IMR-90 (cell line): Measurements from ENCODE around the gene NTSR1. TPM values are rescaled to one million over a fixed set of nuclear protein-coding genes. Genes with fewer than 3 reads are reported as not detected.

Source experiments
- ATAC-seq: fragments of 200-7000 bp; cut with Tn5 transposase; 2 replicates; pipeline ENCODE4 v1.9.1; 2020; ENCODE audit warnings: low read depth, mild to moderate bottlenecking, moderate library complexity
- BruUV-seq: library from RNA; stranded (reverse); fragments of 400-500 nt; replicated peaks from 2 replicates; lab custom pipeline; 2021; lab: Mats Ljungman, UMichigan
- CTCF ChIA-PET: fragments of 300-600 bp; formaldehyde crosslinking; extraction: SDS; loops from one replicate; lab custom pipeline; 2021; ENCODE audit warnings: antibody characterized with exemption; lab: Yijun Ruan, JAX
- POLR2A ChIA-PET: fragments of 300-600 bp; sonication (Branson Sonifier 250); formaldehyde crosslinking; loops from one replicate; lab custom pipeline; 2022; ENCODE audit warnings: antibody characterized with exemption; ENCODE audit not compliant: unreplicated experiment; lab: Charles Lee
- DNase-seq: peaks from one replicate; pipeline ENCODE4 v3.0.0; 2013
- H2AFZ ChIP-seq: replicated peaks from 2 replicates; pipeline ENCODE3; 2013; ENCODE audit warnings: low read length, mild to moderate bottlenecking; ENCODE audit not compliant: poor library complexity
- H2AK5ac ChIP-seq: 2 replicates; pipeline ENCODE4 v1.6.1; 2013; ENCODE audit warnings: low read depth, low read length, inconsistent platforms
- H2AK9ac ChIP-seq: replicated peaks from 2 replicates; pipeline ENCODE3; 2013; ENCODE audit warnings: mild to moderate bottlenecking, low read depth, low read length, moderate library complexity; ENCODE audit not compliant: poor library complexity
- H2BK120ac ChIP-seq: 2 replicates; pipeline ENCODE4 v1.6.1; 2013; ENCODE audit warnings: low read depth, low read length, inconsistent platforms
- H2BK15ac ChIP-seq: 3 replicates; pipeline ENCODE4 v1.6.1; 2013; ENCODE audit warnings: low read depth, low read length, inconsistent platforms
- H2BK20ac ChIP-seq: 2 replicates; pipeline ENCODE4 v1.6.1; 2013; ENCODE audit warnings: low read depth, mild to moderate bottlenecking, inconsistent platforms, low read length, moderate library complexity
- H2BK5ac ChIP-seq: 2 replicates; pipeline ENCODE4 v1.6.1; 2013; ENCODE audit warnings: mild to moderate bottlenecking, low read depth, low read length, inconsistent platforms; ENCODE audit not compliant: poor library complexity, severe bottlenecking
- H3K14ac ChIP-seq: replicated peaks from 2 replicates; pipeline ENCODE4 v1.6.1; 2013; ENCODE audit warnings: low read depth, low read length, inconsistent platforms
- H3K18ac ChIP-seq: 2 replicates; pipeline ENCODE4 v1.6.1; 2013; ENCODE audit warnings: low read depth, low read length, control low read depth
- H3K23ac ChIP-seq: 2 replicates; pipeline ENCODE4 v1.6.1; 2013; ENCODE audit warnings: low read depth, low read length, inconsistent platforms
- H3K27ac ChIP-seq: 2 replicates; pipeline ENCODE4 v1.5.1; 2013; ENCODE audit warnings: mild to moderate bottlenecking, control low read depth, low read length; ENCODE audit not compliant: insufficient read depth
- H3K27me3 ChIP-seq: 2 replicates; pipeline ENCODE4 v1.6.1; 2013; ENCODE audit warnings: low read length; ENCODE audit not compliant: control insufficient read depth, insufficient read depth
- H3K36me3 ChIP-seq: 2 replicates; pipeline ENCODE4 v1.6.1; 2013; ENCODE audit warnings: low read length, mixed read lengths; ENCODE audit not compliant: control insufficient read depth, insufficient read depth
- H3K4ac ChIP-seq: 2 replicates; pipeline ENCODE4 v1.6.1; 2013; ENCODE audit warnings: low read depth, low read length, inconsistent platforms
- H3K4me1 ChIP-seq: 2 replicates; pipeline ENCODE4 v1.6.1; 2013; ENCODE audit warnings: low read length, mixed read lengths; ENCODE audit not compliant: control insufficient read depth, insufficient read depth
- H3K4me2 ChIP-seq: 2 replicates; pipeline ENCODE4 v1.6.1; 2013; ENCODE audit warnings: low read depth, mild to moderate bottlenecking, control low read depth, low read length, moderate library complexity
- H3K4me3 ChIP-seq: 2 replicates; pipeline ENCODE4 v1.5.1; 2013; ENCODE audit warnings: low read depth, mild to moderate bottlenecking, control low read depth, low read length, moderate library complexity; ENCODE audit not compliant: insufficient read depth
- H3K56ac ChIP-seq: 2 replicates; pipeline ENCODE4 v1.6.1; 2013; ENCODE audit warnings: low read length, inconsistent platforms; ENCODE audit not compliant: insufficient read depth; ENCODE audit errors: extremely low read depth
- H3K79me1 ChIP-seq, 2 experiments: 2 replicates each; pipeline ENCODE4 v1.6.1; 2013; ENCODE audit warnings: low read length in 2 of 2, inconsistent platforms in 1 of 2, low read depth in 1 of 2
- H3K9ac ChIP-seq: 2 replicates; pipeline ENCODE4 v1.6.1; 2013; ENCODE audit warnings: low read depth, low read length, control low read depth
- H3K9me1 ChIP-seq: 2 replicates; pipeline ENCODE4 v1.6.1; 2013; ENCODE audit warnings: low read length, inconsistent platforms; ENCODE audit not compliant: insufficient read depth
- H3K9me3 ChIP-seq: 2 replicates; pipeline ENCODE4 v1.6.1; 2013; ENCODE audit warnings: low read length; ENCODE audit not compliant: control insufficient read depth, insufficient read depth
- H4K20me1 ChIP-seq: 2 replicates; pipeline ENCODE4 v1.6.1; 2013; ENCODE audit warnings: low read length, inconsistent platforms; ENCODE audit not compliant: insufficient read depth
- H4K5ac ChIP-seq: 2 replicates; pipeline ENCODE4 v1.6.1; 2013; ENCODE audit warnings: mild to moderate bottlenecking, low read depth, low read length, control low read depth
- H4K8ac ChIP-seq, 2 experiments: 2 replicates each; pipeline ENCODE4 v1.6.1; 2013; ENCODE audit warnings: low read depth in 2 of 2, low read length in 2 of 2, control low read depth in 1 of 2, inconsistent platforms in 1 of 2
- H4K91ac ChIP-seq: 2 replicates; pipeline ENCODE4 v1.6.1; 2013; ENCODE audit warnings: low read depth, low read length, inconsistent platforms; ENCODE audit not compliant: insufficient read depth
- ELK1 ChIP-seq: fragments of 150-350 bp; IDR thresholded peaks from 2 replicates; pipeline ENCODE4 v1.6.1; 2016; ENCODE audit warnings: low read depth, mild to moderate bottlenecking, low read length, moderate library complexity, borderline replicate concordance
- MAZ ChIP-seq: IDR thresholded peaks from 2 replicates; pipeline ENCODE4 v1.6.1; 2012; ENCODE audit warnings: low read depth, mild to moderate bottlenecking, low read length, improper control_type of control experiment, moderate library complexity, borderline replicate concordance
- RFX5 ChIP-seq: IDR thresholded peaks from 2 replicates; pipeline ENCODE4 v1.8.0; 2012; ENCODE audit warnings: low read depth, mild to moderate bottlenecking, low read length, moderate library complexity
- USF2 ChIP-seq: fragments of 150-350 bp; IDR thresholded peaks from 2 replicates; pipeline ENCODE4 v1.6.1; 2017; ENCODE audit warnings: mild to moderate bottlenecking, antibody characterized with exemption, low read length, low read depth
- WGBS, 2 experiments: methylation state at CpG; one replicate each; pipeline versions ENCODE4 v1.1.5 to v1.1.7; 2013; ENCODE audit warnings: missing lambda C conversion rate in 2 of 2; ENCODE audit not compliant: insufficient read length in 1 of 2; ENCODE audit errors: extremely low coverage in 2 of 2; 5-methylcytosine and 5-hydroxymethylcytosine counted together
- dilution Hi-C: fragments of 300-500 bp; cut with HindIII; formaldehyde crosslinking; loops from one replicate; pipeline ENCODE4 v1.14.3; 2018; ENCODE audit warnings: low sequenced_read_pairs; ENCODE audit not compliant: unreplicated experiment
- in situ Hi-C: fragments of 300-500 bp; cut with MboI; formaldehyde crosslinking; loops from 3 replicates; pipeline ENCODE4 v1.14.3; 2019; ENCODE audit warnings: low sequenced_read_pairs, inconsistent platforms, mixed read lengths
- intact Hi-C: fragments of 100-400 bp; cut with micrococcal nuclease; formaldehyde crosslinking; loops from 2 replicates; pipeline ENCODE4 v1.10.0; 2022
- polyA plus RNA-seq, 3 experiments: library from polyadenylated mRNA; depleted of rRNA; stranded (reverse); fragments of >200 nt; gene quantifications; 2 replicates each; pipeline ENCODE4 v1.2.3, GENCODE V29; 2012; ENCODE audit warnings: low replicate concordance in 1 of 3
- total RNA-seq: library from RNA; depleted of rRNA; stranded (reverse); fragments of >200 nt; gene quantifications from 2 replicates; pipeline ENCODE4 v1.2.3, GENCODE V29; 2012

The NTSR1 gene
- total and polyA plus RNA-seq, 2 of the 4 experiments (the other 2 are of a cell fraction), result 0.54 to 1.8 TPM

DNA sequence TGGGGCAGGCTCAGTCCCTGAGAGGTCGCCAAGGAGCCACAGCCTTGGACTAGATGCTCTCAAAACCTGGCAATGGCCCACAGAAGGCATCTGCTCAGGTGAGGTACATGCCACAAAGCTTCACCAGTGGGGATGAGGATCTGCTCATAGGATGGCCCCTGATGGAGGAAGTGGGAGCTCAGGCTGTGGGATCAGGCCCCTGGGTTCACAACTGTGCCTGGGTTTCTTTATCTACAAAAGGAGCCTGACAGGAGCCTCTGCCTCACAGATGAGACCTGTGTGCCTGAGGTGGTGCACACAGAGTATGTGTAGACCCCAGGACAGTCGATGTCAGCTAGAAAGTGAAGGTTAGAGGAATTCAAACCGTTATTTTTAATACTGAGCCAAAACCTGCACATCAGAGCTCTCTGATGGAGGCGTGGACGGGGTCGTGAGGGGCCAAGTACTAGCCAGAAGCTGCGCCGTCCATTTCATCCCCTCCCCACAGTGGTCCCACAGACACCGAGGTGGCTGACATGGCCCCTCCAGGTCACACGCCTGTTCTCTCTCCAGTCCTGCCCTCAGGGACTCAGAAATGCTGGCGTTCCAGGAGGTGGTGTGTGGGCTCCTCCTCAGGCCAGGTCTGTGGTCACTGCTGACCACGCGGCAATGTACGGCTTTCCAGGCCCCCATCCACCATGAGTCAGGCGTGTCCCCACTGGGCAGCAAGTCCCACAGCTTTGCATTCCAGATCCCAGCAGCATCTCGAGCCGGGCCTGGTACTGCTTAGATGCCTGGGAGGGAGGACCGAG, 33.3 kb downstream of the NTSR1 start:
- H3K18ac ChIP-seq, result no peak overlapping the region
- no peaks in the 10 kb centered on the region for H3K36me3 ChIP-seq

More for the DNA sequence above, 33.3 kb downstream of the NTSR1 start:
- H4K20me1 ChIP-seq, result no peaks in the 10 kb centered on the region
- in situ Hi-C loops, result no loop called here
- BruUV-seq, result no TSS peak
- no peaks in the 10 kb centered on the region for H3K27me3 ChIP-seq
- no peak overlapping the region for H3K4ac ChIP-seq
- no peak overlapping the region for H3K4me3 ChIP-seq
- H2BK15ac ChIP-seq, result no peak overlapping the region
- no peak overlapping the region for H3K27ac ChIP-seq
- no peak overlapping the region for H2BK5ac ChIP-seq
- H3K9me1 ChIP-seq, result peaks cover 14% of the 10 kb centered on the region
- intact Hi-C loops, result no loop called here
- H2AK5ac ChIP-seq, result no peak overlapping the region
- ChIA-PET POLR2A (no interaction called here), CTCF (no interaction called here)
- no peak for DNase-seq
- no CpG with 5 or more reads among the region's 18 CpGs for WGBS, 2 experiments
- H3K4me2 ChIP-seq, result no peak overlapping the region
- TF ChIP-seq ELK1, result no peak
- no peak for TF ChIP-seq USF2
- no peak for TF ChIP-seq MAZ
- TF ChIP-seq RFX5, result no peak
- H3K4me1 ChIP-seq, result peaks cover 13% of the 10 kb centered on the region
- ATAC-seq, result no peak
- dilution Hi-C loops, result no loop called here
- peaks cover 0 to 9% of the 10 kb centered on the region in 2 experiments; a peak in 1 of 4 replicates for H3K79me1 ChIP-seq
- H4K8ac ChIP-seq, result no peak overlapping the region
- no peak overlapping the region for H4K5ac ChIP-seq
- H4K91ac ChIP-seq, result no peak overlapping the region
- no peak overlapping the region for H3K23ac ChIP-seq
- H3K56ac ChIP-seq, result no peak overlapping the region
- no peak overlapping the region for H2AK9ac ChIP-seq
- no peaks in the 10 kb centered on the region for H3K9me3 ChIP-seq
- H3K9ac ChIP-seq, result no peak overlapping the region
- H2BK120ac ChIP-seq, result no peak overlapping the region
- no peak overlapping the region for H2AFZ ChIP-seq
- no peak overlapping the region for H2BK20ac ChIP-seq
- no peak overlapping the region for H3K14ac ChIP-seq
